NCI-H2107 treated with DMSO at 0.1 percent for 48 hours (cell line): Measurements from ENCODE around the gene ADCYAP1.
"Not testable (repeated sequence)": the region's sequence is repeated elsewhere in the genome, so short reads cannot be mapped to it uniquely, and the experiment has no call there.

ENCODE experiments used
- DNase-seq: peaks from one replicate; lab custom pipeline; 2025; ENCODE audit not compliant: unreplicated experiment; lab: John Stamatoyannopoulos, UW

The ADCYAP1 gene

GRCh38 chr18:904218-905090, at the start of gene ADCYAP1:
TSS of gene ADCYAP1 (plus strand) at chr18:904871. CDS start at chr18:905387, 516 bp downstream.
- no peak for DNase-seq

GRCh38 chr18:857986-858385, 46.7 kb upstream of the ADCYAP1 start:
- DNase-seq = no peak

GRCh38 chr18:864872-865273, 39.8 kb upstream of the ADCYAP1 start:
- peak; percentile 2 for DNase-seq

- no peak for DNase-seq
Measured at GRCh38 chr18:867257-867656, 37.4 kb upstream of the ADCYAP1 start.

- not testable (repeated sequence) for DNase-seq
Measured at GRCh38 chr18:873426-873825, 31.2 kb upstream of the ADCYAP1 start.

- no peak for DNase-seq
Measured at GRCh38 chr18:875912-876311, 28.8 kb upstream of the ADCYAP1 start.

GRCh38 chr18:877238-877637, 27.4 kb upstream of the ADCYAP1 start:
- DNase-seq = no peak

- no peak for DNase-seq
Measured at GRCh38 chr18:886076-886475, 18.6 kb upstream of the ADCYAP1 start.

- no peak for DNase-seq
Measured at GRCh38 chr18:887716-888115, 17.0 kb upstream of the ADCYAP1 start.

GRCh38 chr18:892316-892715, 12.4 kb upstream of the ADCYAP1 start:
- no peak for DNase-seq

- DNase-seq = no peak
Measured at GRCh38 chr18:896315-896714, 8.4 kb upstream of the ADCYAP1 start.

GRCh38 chr18:901761-902160, 2.9 kb upstream of the ADCYAP1 start:
- no peak for DNase-seq

- DNase-seq = peak; percentile 27
Measured at GRCh38 chr18:902229-902628, 2.4 kb upstream of the ADCYAP1 start.

GRCh38 chr18:903701-904100, 970 bp upstream of the ADCYAP1 start:
- DNase-seq = no peak

GRCh38 chr18:905307-905947, 756 bp downstream of the ADCYAP1 start:
- no peak for DNase-seq

- no peak for DNase-seq
Measured at GRCh38 chr18:905948-906415, 1.3 kb downstream of the ADCYAP1 start.

- no peak for DNase-seq
Measured at GRCh38 chr18:906416-907114, 1.9 kb downstream of the ADCYAP1 start.

GRCh38 chr18:907115-907884, 2.6 kb downstream of the ADCYAP1 start:
- DNase-seq = no peak

- no peak for DNase-seq
Measured at GRCh38 chr18:907885-908757, 3.5 kb downstream of the ADCYAP1 start.
